Kidney tubule cell (primary cell): ENCODE data around the gene BBS12.

Source experiments
- DNase-seq: peaks from one replicate; pipeline ENCODE4 v3.0.0-alpha.2; 2018; ENCODE audit warnings: low spot score

Gene BBS12

GRCh38 chr4:122715221-122715620, 17.3 kb upstream of the BBS12 start:
- DNase-seq: no peak

DNA sequence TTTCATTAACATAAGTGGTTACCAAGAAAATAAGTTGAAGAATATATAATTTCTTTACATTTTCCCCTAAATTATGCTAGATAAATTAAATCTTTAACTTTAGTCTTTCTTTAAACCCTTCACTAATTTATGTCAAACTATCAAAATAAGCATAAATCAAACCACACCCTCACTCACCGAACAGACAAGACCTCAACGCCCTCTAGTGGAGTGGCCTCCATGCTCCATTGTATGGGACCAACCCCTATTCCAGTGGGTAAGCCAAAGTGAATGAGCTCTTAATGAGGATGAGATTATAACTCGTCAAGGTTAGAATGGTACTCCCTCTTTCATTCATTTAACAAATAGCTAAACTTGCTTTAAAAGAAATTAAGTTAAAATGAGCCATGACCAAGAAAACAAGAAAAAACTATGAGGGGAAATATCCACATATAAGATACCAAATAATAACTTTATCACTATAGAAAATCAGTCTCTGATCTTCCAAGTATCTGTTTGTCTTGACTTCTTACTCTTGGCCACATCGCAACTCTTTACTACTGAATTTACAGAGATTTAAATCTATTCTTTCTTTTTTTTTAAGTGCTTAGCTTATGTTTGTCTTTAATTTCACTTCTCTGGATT, 15.6 kb upstream of the BBS12 start:
- peak; percentile 65 for DNase-seq

DNA sequence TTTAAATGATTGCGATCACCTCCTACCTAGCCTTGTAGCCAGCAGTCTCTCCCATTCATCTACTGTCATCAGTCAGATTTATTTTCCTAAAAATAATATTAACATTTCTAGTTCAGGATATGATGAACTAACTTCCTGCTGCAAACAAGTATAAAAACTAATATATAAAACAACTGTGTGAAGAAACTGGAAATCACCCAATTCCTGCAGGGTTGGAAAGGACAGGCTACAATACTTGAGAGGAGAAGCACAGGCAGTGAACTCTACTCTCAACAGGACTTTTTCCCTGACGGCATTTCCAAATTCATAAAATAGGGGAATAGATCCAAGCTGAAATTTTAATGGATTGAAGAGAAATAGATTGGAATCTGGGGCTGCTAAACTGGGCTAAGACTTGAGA, 14.2 kb upstream of the BBS12 start:
- no peak for DNase-seq

- no peak for DNase-seq
Observed at GRCh38 chr4:122722256-122722655, 10.2 kb upstream of the BBS12 start.

GRCh38 chr4:122728856-122729255, 3.6 kb upstream of the BBS12 start:
- DNase-seq: no peak

GRCh38 chr4:122731676-122732075, 828 bp upstream of the BBS12 start:
- DNase-seq: no peak

DNA sequence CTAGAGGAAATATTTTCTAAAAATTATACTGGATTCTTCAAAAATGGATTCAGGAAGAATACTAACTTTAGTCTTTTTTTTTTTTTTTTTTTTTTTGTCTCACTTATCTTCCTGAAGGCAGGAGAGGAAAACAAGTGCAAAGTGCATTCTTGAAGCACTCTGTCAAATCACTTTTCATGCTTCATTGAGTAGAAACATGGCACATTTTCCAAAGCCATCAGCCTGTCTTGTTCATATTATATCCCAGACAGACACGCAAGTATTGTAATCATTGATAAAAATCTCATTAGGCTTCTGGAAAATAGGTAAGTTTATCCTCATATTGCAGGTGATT, 1.2 kb downstream of the BBS12 start:
- peak; percentile 86 for DNase-seq

- DNase-seq: peak; percentile 14
Observed at GRCh38 chr4:122739174-122739573, 6.7 kb downstream of the BBS12 start.

DNA sequence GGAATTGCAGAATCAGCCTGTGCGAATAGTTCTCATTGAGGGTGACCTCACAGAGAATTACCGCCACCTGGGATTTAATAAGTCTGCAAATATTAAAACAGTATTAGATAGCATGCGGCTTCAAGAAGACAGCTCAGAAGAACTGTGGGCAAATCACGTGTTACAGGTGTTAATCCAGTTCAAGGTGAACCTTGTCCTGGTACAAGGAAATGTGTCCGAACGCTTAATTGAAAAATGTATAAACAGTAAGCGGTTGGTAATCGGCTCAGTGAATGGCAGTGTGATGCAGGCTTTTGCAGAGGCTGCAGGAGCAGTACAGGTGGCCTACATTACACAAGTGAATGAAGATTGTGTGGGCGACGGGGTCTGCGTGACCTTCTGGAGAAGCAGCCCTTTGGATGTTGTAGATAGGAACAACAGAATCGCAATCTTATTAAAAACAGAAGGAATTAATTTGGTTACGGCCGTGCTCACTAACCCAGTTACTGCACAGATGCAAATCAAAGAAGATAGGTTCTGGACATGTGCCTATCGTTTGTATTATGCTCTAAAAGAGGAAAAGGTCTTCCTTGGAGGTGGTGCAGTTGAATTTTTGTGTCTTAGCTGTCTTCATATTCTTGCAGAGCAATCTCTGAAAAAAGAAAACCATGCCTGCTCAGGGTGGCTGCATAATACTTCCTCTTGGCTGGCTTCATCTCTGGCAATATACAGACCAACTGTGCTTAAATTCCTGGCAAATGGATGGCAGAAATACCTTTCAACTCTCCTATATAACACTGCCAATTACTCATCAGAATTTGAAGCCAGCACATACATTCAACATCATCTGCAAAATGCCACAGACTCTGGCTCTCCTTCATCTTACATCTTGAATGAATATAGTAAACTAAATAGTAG, 10.7 kb downstream of the BBS12 start:
- no peak for DNase-seq

DNA sequence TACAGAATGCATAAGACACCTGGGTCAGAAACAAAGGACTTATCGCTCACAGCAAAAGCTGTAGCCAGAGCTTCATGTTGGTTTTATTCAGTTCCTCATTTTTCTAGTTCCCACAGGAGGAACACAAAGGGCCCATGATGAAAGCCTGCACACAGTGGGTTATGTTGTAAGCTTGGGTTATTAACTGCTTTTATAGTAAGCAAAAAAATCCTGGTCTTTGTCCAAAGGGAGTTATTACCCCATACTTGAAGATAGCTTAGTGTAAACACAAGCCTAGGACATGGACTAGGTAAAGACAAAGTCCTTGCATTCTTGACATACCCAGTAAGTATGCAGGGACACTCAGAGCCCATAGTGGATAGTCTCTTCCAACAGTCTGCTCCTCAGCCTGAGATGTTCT, 11.7 kb downstream of the BBS12 start:
- no peak for DNase-seq

DNA sequence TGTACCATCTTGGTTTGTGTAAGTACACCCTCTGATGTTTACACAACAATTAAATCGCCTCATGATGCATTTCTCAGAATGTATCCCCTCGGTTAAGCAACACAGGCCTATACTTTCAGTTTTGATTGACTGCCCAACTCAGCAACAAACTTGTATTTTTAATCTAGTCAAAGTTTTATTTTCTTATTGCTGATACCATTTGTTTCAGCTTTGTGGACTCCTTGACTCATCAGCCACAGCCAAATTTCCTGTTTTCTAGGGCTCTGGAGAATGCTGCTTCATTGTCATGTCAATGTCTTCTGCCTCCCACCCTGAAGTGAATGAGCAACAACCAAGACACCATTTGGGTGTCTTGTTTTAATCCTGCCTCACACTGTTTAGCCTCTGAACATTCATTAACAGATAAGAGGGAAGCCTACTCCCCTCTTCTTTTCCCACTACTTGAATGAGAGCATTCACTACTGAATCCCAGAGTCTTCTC, 14.0 kb downstream of the BBS12 start:
- peak; percentile 57 for DNase-seq

GRCh38 chr4:122747068-122747467, 14.6 kb downstream of the BBS12 start:
- DNase-seq: no peak

- DNase-seq: peak; percentile 50
Observed at GRCh38 chr4:122747883-122748282, 15.4 kb downstream of the BBS12 start.

- no peak for DNase-seq
Observed at GRCh38 chr4:122749704-122750454, 17.4 kb downstream of the BBS12 start.

GRCh38 chr4:122755675-122756074, 23.2 kb downstream of the BBS12 start:
- DNase-seq: no peak

DNA sequence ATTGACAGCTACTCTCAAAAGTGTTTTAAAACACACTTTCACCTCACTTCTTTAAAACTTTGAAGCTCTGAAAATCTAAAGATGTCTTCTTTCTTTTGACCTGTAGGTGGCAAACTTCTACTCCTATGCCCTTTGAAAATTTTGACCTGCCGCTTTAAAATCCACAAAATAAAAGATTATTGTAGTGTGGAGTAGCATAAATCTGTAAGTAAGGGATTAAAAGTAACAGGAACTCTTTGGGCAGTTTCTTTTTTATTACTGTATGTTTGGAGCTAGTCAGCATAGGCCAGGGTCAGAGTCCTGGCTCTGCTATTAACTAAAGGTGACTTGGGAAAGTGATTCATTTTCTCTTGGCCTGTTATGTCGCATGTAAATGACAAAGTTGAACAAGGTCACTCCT, 25.5 kb downstream of the BBS12 start:
- DNase-seq: peak; percentile 66

DNA sequence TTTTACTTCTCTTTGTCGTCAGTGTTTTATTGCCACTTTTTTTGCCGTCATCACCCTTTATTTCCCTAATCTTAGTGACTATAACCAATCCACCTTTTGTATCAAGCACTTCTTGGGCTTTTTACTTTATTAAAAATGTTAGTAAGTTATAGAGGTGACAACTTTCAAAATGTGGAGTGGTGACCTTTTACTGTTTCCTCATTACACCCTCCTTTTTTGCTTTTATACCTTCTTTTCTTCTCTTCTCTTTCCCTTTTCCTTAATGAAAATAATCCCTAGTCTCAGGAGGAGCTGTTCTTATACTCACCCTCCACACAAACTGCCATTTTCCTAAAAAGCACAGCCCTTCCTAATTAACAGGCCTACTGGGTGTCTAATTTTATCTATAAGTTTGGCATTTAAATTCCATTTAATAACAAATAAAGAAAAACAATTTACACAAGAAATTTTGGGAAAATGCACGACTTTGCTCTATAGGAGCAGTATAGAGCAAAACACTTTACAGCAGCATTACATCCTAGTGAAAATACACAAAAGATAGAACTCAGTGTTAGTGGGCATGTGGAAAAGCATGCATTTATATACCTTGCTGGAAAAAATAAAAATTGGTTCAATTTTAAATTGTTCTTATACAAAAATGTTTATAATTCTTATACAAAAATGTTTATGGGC, 27.3 kb downstream of the BBS12 start:
- DNase-seq: no peak

DNA sequence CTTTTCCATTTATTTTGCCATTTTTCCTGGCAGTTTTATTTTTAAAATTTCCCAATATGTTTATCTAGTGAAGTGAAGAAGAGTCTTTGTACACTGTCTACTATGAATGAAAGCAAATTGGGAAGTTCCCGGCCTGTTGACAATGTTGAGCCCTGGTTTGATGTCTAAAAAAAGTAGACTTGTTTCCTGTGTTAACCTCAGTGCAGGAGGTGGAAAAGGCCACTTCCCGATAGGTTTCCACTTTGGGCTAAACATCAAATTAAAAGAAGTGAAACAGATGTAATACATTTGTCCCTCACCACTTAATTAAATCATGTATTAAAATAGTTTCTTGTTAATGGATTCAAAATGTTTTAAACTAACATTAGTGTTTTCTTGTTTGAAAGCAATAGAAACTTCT, 30.0 kb downstream of the BBS12 start:
- no peak for DNase-seq

- DNase-seq: no peak
Observed at GRCh38 chr4:122762966-122763716, 30.6 kb downstream of the BBS12 start.

- DNase-seq: peak; percentile 46
Observed at GRCh38 chr4:122764071-122764820, 31.7 kb downstream of the BBS12 start.

- peak; percentile 72 for DNase-seq
Observed at GRCh38 chr4:122764821-122765215, 32.3 kb downstream of the BBS12 start.
